GM12878 (cell line): ENCODE measurements around the gene SYT14. TPM values are rescaled to one million over a fixed set of nuclear protein-coding genes. Genes with fewer than 3 reads are reported as not detected.

Experiments
- ATAC-seq: fragments of 200-7000 bp; cut with Tn5 transposase; 3 replicates; pipeline ENCODE4 v1.9.1; 2020; ENCODE audit warnings: mild to moderate bottlenecking, moderate library complexity
- BruUV-seq: library from RNA; stranded (reverse); fragments of 400-500 nt; replicated peaks from 2 replicates; lab custom pipeline; 2021; lab: Mats Ljungman, UMichigan
- CTCF ChIA-PET: fragments of 300-600 bp; sonication (Branson Sonifier 250); formaldehyde crosslinking; extraction: SDS; loops from one replicate; lab custom pipeline; 2021; ENCODE audit warnings: inconsistent platforms; lab: Yijun Ruan, JAX
- POLR2A ChIA-PET: fragments of 350-600 bp; formaldehyde crosslinking; extraction: SDS; loops from one replicate; lab custom pipeline; 2021; ENCODE audit warnings: inconsistent platforms; lab: Charles Lee
- RAD21 ChIA-PET: fragments of 300-600 bp; sonication (Branson Sonifier 250); formaldehyde crosslinking; loops from one replicate; lab custom pipeline; 2023; ENCODE audit warnings: antibody characterized with exemption; ENCODE audit not compliant: unreplicated experiment; lab: Charles Lee
- SMC1A ChIA-PET: fragments of 300-600 bp; sonication (Branson Sonifier 250); formaldehyde crosslinking; loops from one replicate; lab custom pipeline; 2023; ENCODE audit not compliant: unreplicated experiment, uncharacterized antibody; lab: Charles Lee
- DNase-seq: peaks from one replicate; pipeline ENCODE4 v3.0.0-alpha.2; 2011; ENCODE audit warnings: low read depth, low spot score
- FAIRE-seq: peaks from 3 replicates; lab custom pipeline; 2011; peaks lifted over from hg19 to GRCh38; lab: Jason Lieb, UNC
- H2AFZ ChIP-seq: 2 replicates; pipeline ENCODE4 v1.6.0; 2011; ENCODE audit warnings: low read depth, low read length, control low read depth; ENCODE audit not compliant: control insufficient read depth
- H3K27ac ChIP-seq: 2 replicates; pipeline ENCODE4 v1.5.1; 2011; ENCODE audit warnings: control low read depth; ENCODE audit not compliant: control insufficient read depth, insufficient read depth
- H3K27me3 ChIP-seq, 2 experiments: replicated peaks in 1 of 2; 2 replicates each; pipeline versions ENCODE4 v1.6.0 to v1.6.1; 2011; ENCODE audit warnings: low read length in 1 of 2; ENCODE audit not compliant: control insufficient read depth in 2 of 2, insufficient read depth in 2 of 2
- H3K36me3 ChIP-seq, 2 experiments: 2 replicates each; pipeline ENCODE4 v1.5.1; 2011; ENCODE audit warnings: low read length in 1 of 2; ENCODE audit not compliant: control insufficient read depth in 2 of 2, insufficient read depth in 2 of 2
- H3K4me1 ChIP-seq: 2 replicates; pipeline ENCODE4 v1.6.1; 2011; ENCODE audit warnings: mild to moderate bottlenecking, low read length, moderate library complexity, mixed read lengths; ENCODE audit not compliant: control insufficient read depth, insufficient read depth
- H3K4me2 ChIP-seq: 2 replicates; pipeline ENCODE4 v1.6.0; 2011; ENCODE audit warnings: control low read depth; ENCODE audit not compliant: control insufficient read depth, insufficient read depth
- H3K4me3 ChIP-seq: fragments of 200-600 bp; sonication (generic); 2 replicates; pipeline ENCODE4 v1.5.1; 2016
- H3K79me2 ChIP-seq: 2 replicates; pipeline ENCODE4 v1.6.0; 2011; ENCODE audit warnings: low read length; ENCODE audit not compliant: control insufficient read depth, insufficient read depth
- H3K9ac ChIP-seq: 2 replicates; pipeline ENCODE4 v1.8.0; 2011; ENCODE audit warnings: low read length, control low read depth, mixed read lengths; ENCODE audit not compliant: control insufficient read depth, insufficient read depth
- H3K9me3 ChIP-seq: replicated peaks from 3 replicates; pipeline ENCODE4 v1.5.1; 2011; ENCODE audit warnings: mild to moderate bottlenecking, low read length; ENCODE audit not compliant: control insufficient read depth, insufficient read depth
- H4K20me1 ChIP-seq: 2 replicates; pipeline ENCODE4 v1.6.0; 2011; ENCODE audit not compliant: control insufficient read depth, insufficient read depth
- BHLHE40 ChIP-seq, 2 experiments: fragments of 450-650 bp in 1 of 2; IDR thresholded peaks; 2 replicates each; pipeline ENCODE4 v1.6.1; 2011 to 2017; ENCODE audit warnings: low read depth in 2 of 2, borderline replicate concordance in 1 of 2, improper control_type of control experiment in 1 of 2, low read length in 1 of 2, mild to moderate bottlenecking in 1 of 2
- BMI1 ChIP-seq: fragments of 450-650 bp; IDR thresholded peaks from 2 replicates; pipeline ENCODE4 v1.6.1; 2016; ENCODE audit warnings: mild to moderate bottlenecking, moderate library complexity, borderline replicate concordance
- CBFB ChIP-seq: IDR thresholded peaks from 2 replicates; pipeline ENCODE4 v1.6.1; 2016; ENCODE audit warnings: antibody characterized with exemption, low read depth
- CHD1 ChIP-seq: IDR thresholded peaks from 2 replicates; pipeline ENCODE4 v1.6.1; 2012; ENCODE audit warnings: low read depth, low read length, improper control_type of control experiment
- MTA3 ChIP-seq: IDR thresholded peaks from 2 replicates; pipeline ENCODE4 v1.6.1; 2012; ENCODE audit warnings: low read length, inconsistent platforms, borderline replicate concordance
- NR2F1 ChIP-seq: fragments of 450-650 bp; conservative IDR thresholded peaks from 2 replicates; pipeline ENCODE4 v1.6.1; 2017; ENCODE audit warnings: mild to moderate bottlenecking
- PML ChIP-seq: IDR thresholded peaks from 2 replicates; pipeline ENCODE4 v1.6.1; 2012; ENCODE audit warnings: low read length, inconsistent platforms
- RAD51 ChIP-seq: fragments of 450-650 bp; IDR thresholded peaks from 2 replicates; pipeline ENCODE4 v1.6.1; 2016; ENCODE audit warnings: moderate library complexity, mild to moderate bottlenecking, inconsistent platforms
- SIX5 ChIP-seq: IDR thresholded peaks from 2 replicates; pipeline ENCODE4 v1.6.1; 2011; ENCODE audit warnings: mild to moderate bottlenecking, low read depth, low read length, moderate library complexity; ENCODE audit not compliant: severe bottlenecking
- SUZ12 ChIP-seq: fragments of 200-600 bp; sonication (generic); IDR thresholded peaks from one replicate; pipeline ENCODE4 v1.6.1; 2018; ENCODE audit warnings: antibody characterized with exemption, mild to moderate bottlenecking; ENCODE audit not compliant: unreplicated experiment
- TBL1XR1 ChIP-seq: IDR thresholded peaks from 2 replicates; pipeline ENCODE4 v1.6.1; 2012; ENCODE audit warnings: low read depth, low read length, improper control_type of control experiment
- WRNIP1 ChIP-seq: IDR thresholded peaks from 2 replicates; pipeline ENCODE4 v1.6.1; 2011; ENCODE audit warnings: low read depth, low read length, improper control_type of control experiment, borderline replicate concordance
- WGBS: methylation state at CpG from one replicate; pipeline ENCODE4 v1.1.6; 2016; ENCODE audit warnings: low lambda C conversion rate; ENCODE audit not compliant: insufficient replicate concordance, insufficient coverage; ENCODE audit errors: missing lambda C conversion rate; 5-methylcytosine and 5-hydroxymethylcytosine counted together
- in situ Hi-C: fragments of 300-500 bp; cut with MboI; formaldehyde crosslinking; loops from 9 replicates; pipeline ENCODE4 v1.14.3; 2018; ENCODE audit warnings: mixed read lengths
- intact Hi-C: fragments of 100-400 bp; cut with micrococcal nuclease; formaldehyde crosslinking; loops from one replicate; pipeline ENCODE4 v1.14.2; 2022; ENCODE audit not compliant: unreplicated experiment
- polyA plus RNA-seq, 11 experiments: library from polyadenylated mRNA; depleted of rRNA in 4 of 11; unstranded in 6 of 11; stranded (reverse) in 5 of 11; fragments of >200 nt; fragmentation: Nextera tagmentation in 4 of 11; fragmentation: Illumina TruSeq in 1 of 11; extraction: Ambion mirVana in 4 of 11; extraction: Trizol in 1 of 11; gene quantifications; 1 replicate in 1 of 11; 2 replicates in 10 of 11; pipeline versions ENCODE4 v1.2.1 to v1.2.3, GENCODE V29; 2011 to 2016; ENCODE audit warnings: inconsistent platforms in 2 of 11, missing spikeins in 2 of 11, low read depth in 1 of 11
- total RNA-seq, 4 experiments: library from RNA; depleted of rRNA in 3 of 4; stranded (reverse); fragments of >200 nt in 3 of 4; fragmentation: Illumina TruSeq in 1 of 4; extraction: Trizol in 1 of 4; gene quantifications; 2 replicates each; pipeline versions ENCODE4 v1.2.1 to v1.2.3, GENCODE V29; 2013 to 2021
- TF ChIP-seq, protein P1 (sequence below): fragments of 450-650 bp; formaldehyde crosslinking; IDR thresholded peaks from 2 replicates; pipeline ENCODE4 v1.4.0; 2020; ENCODE audit warnings: mild to moderate bottlenecking, moderate library complexity
- TF ChIP-seq, protein P2 (sequence below): fragments of 450-650 bp; IDR thresholded peaks from 2 replicates; pipeline ENCODE4 v1.6.1; 2014; ENCODE audit warnings: mild to moderate bottlenecking
- TF ChIP-seq, protein P3 (sequence below): fragments of 450-650 bp; IDR thresholded peaks from 2 replicates; pipeline ENCODE4 v1.6.1; 2017; ENCODE audit warnings: low read depth, mild to moderate bottlenecking, moderate library complexity

SYT14 gene
- total and polyA plus RNA-seq, 10 of the 15 experiments (the other 5 are each of a cell fraction or from before 2014, with no cell fraction given) = under 0.01 TPM; not detected in 9

DNA sequence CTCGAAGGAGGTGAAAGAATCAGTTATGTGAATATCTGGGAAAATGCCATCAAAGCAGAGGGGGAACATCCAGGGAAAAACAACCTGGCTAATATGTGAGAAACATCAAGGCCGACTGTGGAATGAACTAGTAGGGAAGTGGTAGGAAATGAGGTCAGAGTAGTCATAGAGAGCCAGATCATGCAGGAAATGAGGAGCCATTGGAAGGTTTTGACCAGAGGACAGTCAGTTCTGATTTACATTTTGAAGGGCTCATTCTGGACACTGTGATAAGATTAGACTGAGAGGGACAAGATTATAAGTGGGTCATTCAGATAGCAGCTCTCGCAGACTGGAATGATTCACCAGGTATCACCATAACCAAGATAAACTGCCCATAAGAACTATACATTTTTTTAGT is 63.7 kb downstream of the SYT14 start (continued):
- TF ChIP-seq, protein P1, sequence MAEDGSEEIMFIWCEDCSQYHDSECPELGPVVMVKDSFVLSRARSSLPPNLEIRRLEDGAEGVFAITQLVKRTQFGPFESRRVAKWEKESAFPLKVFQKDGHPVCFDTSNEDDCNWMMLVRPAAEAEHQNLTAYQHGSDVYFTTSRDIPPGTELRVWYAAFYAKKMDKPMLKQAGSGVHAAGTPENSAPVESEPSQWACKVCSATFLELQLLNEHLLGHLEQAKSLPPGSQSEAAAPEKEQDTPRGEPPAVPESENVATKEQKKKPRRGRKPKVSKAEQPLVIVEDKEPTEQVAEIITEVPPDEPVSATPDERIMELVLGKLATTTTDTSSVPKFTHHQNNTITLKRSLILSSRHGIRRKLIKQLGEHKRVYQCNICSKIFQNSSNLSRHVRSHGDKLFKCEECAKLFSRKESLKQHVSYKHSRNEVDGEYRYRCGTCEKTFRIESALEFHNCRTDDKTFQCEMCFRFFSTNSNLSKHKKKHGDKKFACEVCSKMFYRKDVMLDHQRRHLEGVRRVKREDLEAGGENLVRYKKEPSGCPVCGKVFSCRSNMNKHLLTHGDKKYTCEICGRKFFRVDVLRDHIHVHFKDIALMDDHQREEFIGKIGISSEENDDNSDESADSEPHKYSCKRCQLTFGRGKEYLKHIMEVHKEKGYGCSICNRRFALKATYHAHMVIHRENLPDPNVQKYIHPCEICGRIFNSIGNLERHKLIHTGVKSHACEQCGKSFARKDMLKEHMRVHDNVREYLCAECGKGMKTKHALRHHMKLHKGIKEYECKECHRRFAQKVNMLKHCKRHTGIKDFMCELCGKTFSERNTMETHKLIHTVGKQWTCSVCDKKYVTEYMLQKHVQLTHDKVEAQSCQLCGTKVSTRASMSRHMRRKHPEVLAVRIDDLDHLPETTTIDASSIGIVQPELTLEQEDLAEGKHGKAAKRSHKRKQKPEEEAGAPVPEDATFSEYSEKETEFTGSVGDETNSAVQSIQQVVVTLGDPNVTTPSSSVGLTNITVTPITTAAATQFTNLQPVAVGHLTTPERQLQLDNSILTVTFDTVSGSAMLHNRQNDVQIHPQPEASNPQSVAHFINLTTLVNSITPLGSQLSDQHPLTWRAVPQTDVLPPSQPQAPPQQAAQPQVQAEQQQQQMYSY (CRISPR knock-in tag) = no peak
- TF ChIP-seq, protein P2, sequence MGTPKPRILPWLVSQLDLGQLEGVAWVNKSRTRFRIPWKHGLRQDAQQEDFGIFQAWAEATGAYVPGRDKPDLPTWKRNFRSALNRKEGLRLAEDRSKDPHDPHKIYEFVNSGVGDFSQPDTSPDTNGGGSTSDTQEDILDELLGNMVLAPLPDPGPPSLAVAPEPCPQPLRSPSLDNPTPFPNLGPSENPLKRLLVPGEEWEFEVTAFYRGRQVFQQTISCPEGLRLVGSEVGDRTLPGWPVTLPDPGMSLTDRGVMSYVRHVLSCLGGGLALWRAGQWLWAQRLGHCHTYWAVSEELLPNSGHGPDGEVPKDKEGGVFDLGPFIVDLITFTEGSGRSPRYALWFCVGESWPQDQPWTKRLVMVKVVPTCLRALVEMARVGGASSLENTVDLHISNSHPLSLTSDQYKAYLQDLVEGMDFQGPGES = no peak
- TF ChIP-seq TBL1XR1 (no peak), CHD1 (no peak), BHLHE40 (IDR thresholded peaks at IDR 0.05; ENCODE audit: borderline replicate concordance in 1 of 2, low read depth in 2 of 2, low read length in 1 of 2) (no peak), SIX5 (no peak), CBFB (no peak)

DNA sequence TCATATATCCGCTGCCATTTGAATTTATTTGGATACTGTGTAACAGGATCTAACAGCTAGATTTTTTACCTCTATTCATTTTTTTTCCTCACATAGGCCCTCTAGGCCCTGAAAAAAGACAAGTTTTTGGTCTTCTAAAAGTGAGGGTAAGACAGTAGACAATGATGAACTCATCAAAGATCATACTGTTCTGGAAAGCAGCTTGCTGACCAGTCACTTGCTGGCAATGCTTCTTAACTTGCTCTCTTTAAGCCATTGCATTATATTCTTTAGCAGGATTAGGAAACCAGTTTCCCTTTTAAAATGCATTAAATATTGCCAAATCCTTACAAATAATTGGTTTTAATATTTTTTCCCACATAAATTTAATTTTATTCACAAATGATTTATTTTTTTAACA is 65.5 kb downstream of the SYT14 start:
- 48% methylated on average over 1 of the region's 1 CpG for WGBS
- no peaks in the 10 kb centered on the region for H4K20me1 ChIP-seq
- no peak overlapping the region for H3K4me2 ChIP-seq
- H3K79me2 ChIP-seq = no peaks in the 10 kb centered on the region
- no peaks in the 10 kb centered on the region for H3K9me3 ChIP-seq
- in situ Hi-C loops = no loop called here
- no peak for ATAC-seq
- no peak overlapping the region for H3K9ac ChIP-seq
- ChIA-PET CTCF (no interaction called here), RAD21 (no interaction called here), SMC1A (no interaction called here), POLR2A (no interaction called here)
- no peak for FAIRE-seq
- no peak overlapping the region for H2AFZ ChIP-seq
- DNase-seq = no peak
- no peaks in the 10 kb centered on the region for H3K36me3 ChIP-seq
- no TSS peak for BruUV-seq
- H3K4me3 ChIP-seq = no peak overlapping the region
- H3K27ac ChIP-seq = no peak overlapping the region
- no peaks in the 10 kb centered on the region for H3K4me1 ChIP-seq
- intact Hi-C loops = no loop called here
- no peaks in the 10 kb centered on the region for H3K27me3 ChIP-seq
- TF ChIP-seq NR2F1 = no peak
- no peak for TF ChIP-seq BMI1
- TF ChIP-seq SUZ12 = no peak
- no peak for TF ChIP-seq RAD51
- no peak for TF ChIP-seq PML
- no peak for TF ChIP-seq WRNIP1
- TF ChIP-seq, protein P3, sequence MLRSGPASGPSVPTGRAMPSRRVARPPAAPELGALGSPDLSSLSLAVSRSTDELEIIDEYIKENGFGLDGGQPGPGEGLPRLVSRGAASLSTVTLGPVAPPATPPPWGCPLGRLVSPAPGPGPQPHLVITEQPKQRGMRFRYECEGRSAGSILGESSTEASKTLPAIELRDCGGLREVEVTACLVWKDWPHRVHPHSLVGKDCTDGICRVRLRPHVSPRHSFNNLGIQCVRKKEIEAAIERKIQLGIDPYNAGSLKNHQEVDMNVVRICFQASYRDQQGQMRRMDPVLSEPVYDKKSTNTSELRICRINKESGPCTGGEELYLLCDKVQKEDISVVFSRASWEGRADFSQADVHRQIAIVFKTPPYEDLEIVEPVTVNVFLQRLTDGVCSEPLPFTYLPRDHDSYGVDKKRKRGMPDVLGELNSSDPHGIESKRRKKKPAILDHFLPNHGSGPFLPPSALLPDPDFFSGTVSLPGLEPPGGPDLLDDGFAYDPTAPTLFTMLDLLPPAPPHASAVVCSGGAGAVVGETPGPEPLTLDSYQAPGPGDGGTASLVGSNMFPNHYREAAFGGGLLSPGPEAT = no peak
- TF ChIP-seq MTA3 = no peak
